ENCODE measurements around the gene CEP112. TPM values are rescaled to one million over a fixed set of nuclear protein-coding genes. Genes with fewer than 3 reads are reported as not detected.

Gene CEP112
- total RNA-seq, 1 donor from 2014 or later, result 26.3 TPM

DNA sequence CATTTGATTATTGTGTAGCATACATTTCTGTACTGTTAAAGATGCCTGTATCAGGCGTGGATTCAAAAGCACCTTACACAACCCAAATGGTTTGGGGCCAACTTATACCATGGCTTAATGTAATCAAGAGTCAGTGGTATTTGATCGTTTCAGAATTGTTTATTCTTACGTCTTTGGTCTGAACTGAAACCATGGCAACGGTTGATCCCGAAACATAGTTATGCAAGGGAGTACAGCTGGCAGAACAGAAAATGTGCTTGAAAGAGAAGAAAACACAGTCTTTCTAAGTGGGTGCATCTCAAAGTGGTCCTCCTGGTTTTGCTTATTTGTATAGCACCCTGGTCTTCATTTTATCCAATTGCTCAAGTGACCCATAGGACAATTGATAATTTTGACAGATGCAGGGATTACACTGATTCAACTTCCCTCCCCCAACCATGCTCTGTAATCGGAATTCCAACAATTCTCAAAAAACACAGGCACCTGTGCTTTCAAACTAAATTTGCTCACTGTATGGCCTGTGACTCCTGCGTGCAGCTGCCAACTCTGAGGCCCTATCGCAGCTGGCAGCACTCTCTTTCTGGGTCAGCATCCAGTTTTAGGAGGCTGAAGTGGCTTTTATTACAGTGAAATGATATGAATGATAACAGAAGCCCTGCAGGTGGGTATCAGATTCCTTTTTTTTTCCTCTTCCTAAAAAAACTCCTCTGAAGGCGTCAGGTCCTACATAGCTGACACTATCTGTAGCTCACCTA is 553.5 kb downstream of the CEP112 start:
- DNase-seq (ENCODE audit: low spot score), result no peak
- no peaks in the 10 kb centered on the region for H3K9me3 Mint-ChIP-seq (ENCODE audit: unreplicated experiment)
- H3K36me3 Mint-ChIP-seq (ENCODE audit: low read depth, unreplicated experiment), result peaks cover 12% of the 10 kb centered on the region
- no peak overlapping the region for H3K27ac Mint-ChIP-seq (ENCODE audit: unreplicated experiment)
- no peak overlapping the region for H3K4me3 Mint-ChIP-seq (ENCODE audit: unreplicated experiment)
- H3K4me1 Mint-ChIP-seq (ENCODE audit: unreplicated experiment), result peaks cover 4% of the 10 kb centered on the region
- H3K27me3 Mint-ChIP-seq (ENCODE audit: unreplicated experiment), result no peaks in the 10 kb centered on the region
- TF ChIP-seq, protein P1, sequence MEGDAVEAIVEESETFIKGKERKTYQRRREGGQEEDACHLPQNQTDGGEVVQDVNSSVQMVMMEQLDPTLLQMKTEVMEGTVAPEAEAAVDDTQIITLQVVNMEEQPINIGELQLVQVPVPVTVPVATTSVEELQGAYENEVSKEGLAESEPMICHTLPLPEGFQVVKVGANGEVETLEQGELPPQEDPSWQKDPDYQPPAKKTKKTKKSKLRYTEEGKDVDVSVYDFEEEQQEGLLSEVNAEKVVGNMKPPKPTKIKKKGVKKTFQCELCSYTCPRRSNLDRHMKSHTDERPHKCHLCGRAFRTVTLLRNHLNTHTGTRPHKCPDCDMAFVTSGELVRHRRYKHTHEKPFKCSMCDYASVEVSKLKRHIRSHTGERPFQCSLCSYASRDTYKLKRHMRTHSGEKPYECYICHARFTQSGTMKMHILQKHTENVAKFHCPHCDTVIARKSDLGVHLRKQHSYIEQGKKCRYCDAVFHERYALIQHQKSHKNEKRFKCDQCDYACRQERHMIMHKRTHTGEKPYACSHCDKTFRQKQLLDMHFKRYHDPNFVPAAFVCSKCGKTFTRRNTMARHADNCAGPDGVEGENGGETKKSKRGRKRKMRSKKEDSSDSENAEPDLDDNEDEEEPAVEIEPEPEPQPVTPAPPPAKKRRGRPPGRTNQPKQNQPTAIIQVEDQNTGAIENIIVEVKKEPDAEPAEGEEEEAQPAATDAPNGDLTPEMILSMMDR (IDR thresholded peaks at IDR 0.05; ENCODE audit: unreplicated experiment), result no peak

GRCh38 chr17:65637786-65638185 is 554.1 kb downstream of the CEP112 start:
- Mint-ChIP-seq H3K36me3 (ENCODE audit: low read depth, unreplicated experiment) (peaks cover 12% of the 10 kb centered on the region), H3K4me3 (ENCODE audit: unreplicated experiment) (no peak overlapping the region), H3K27me3 (ENCODE audit: unreplicated experiment) (no peaks in the 10 kb centered on the region), H3K9me3 (ENCODE audit: unreplicated experiment) (no peaks in the 10 kb centered on the region), H3K4me1 (ENCODE audit: unreplicated experiment) (peaks cover 10% of the 10 kb centered on the region), H3K27ac (ENCODE audit: unreplicated experiment) (no peak overlapping the region)
- DNase-seq (ENCODE audit: low spot score), result no peak
- TF ChIP-seq, protein P1 (IDR thresholded peaks at IDR 0.05; ENCODE audit: unreplicated experiment), result no peak

GRCh38 chr17:65634533-65634932 is 557.4 kb downstream of the CEP112 start:
- H3K4me1 Mint-ChIP-seq (ENCODE audit: unreplicated experiment), result peaks cover 10% of the 10 kb centered on the region

GRCh38 chr17:65633988-65634387 is 557.9 kb downstream of the CEP112 start:
- TF ChIP-seq, protein P1 (IDR thresholded peaks at IDR 0.05; ENCODE audit: unreplicated experiment), result no peak
- Mint-ChIP-seq H3K9me3 (ENCODE audit: unreplicated experiment) (no peaks in the 10 kb centered on the region), H3K27ac (ENCODE audit: unreplicated experiment) (no peak overlapping the region), H3K27me3 (ENCODE audit: unreplicated experiment) (no peaks in the 10 kb centered on the region), H3K36me3 (ENCODE audit: low read depth, unreplicated experiment) (peaks cover 3% of the 10 kb centered on the region), H3K4me3 (ENCODE audit: unreplicated experiment) (no peak overlapping the region), H3K4me1 (ENCODE audit: unreplicated experiment) (peaks cover 15% of the 10 kb centered on the region)
- no peak for DNase-seq (ENCODE audit: low spot score)

More at GRCh38 chr17:65634533-65634932, 557.4 kb downstream of the CEP112 start:
- DNase-seq (ENCODE audit: low spot score), result no peak
- Mint-ChIP-seq H3K4me3 (ENCODE audit: unreplicated experiment) (no peak overlapping the region), H3K27me3 (ENCODE audit: unreplicated experiment) (no peaks in the 10 kb centered on the region), H3K36me3 (ENCODE audit: low read depth, unreplicated experiment) (peaks cover 3% of the 10 kb centered on the region), H3K9me3 (ENCODE audit: unreplicated experiment) (no peaks in the 10 kb centered on the region), H3K27ac (ENCODE audit: unreplicated experiment) (no peak overlapping the region)
- TF ChIP-seq, protein P1 (IDR thresholded peaks at IDR 0.05; ENCODE audit: unreplicated experiment), result no peak

DNA sequence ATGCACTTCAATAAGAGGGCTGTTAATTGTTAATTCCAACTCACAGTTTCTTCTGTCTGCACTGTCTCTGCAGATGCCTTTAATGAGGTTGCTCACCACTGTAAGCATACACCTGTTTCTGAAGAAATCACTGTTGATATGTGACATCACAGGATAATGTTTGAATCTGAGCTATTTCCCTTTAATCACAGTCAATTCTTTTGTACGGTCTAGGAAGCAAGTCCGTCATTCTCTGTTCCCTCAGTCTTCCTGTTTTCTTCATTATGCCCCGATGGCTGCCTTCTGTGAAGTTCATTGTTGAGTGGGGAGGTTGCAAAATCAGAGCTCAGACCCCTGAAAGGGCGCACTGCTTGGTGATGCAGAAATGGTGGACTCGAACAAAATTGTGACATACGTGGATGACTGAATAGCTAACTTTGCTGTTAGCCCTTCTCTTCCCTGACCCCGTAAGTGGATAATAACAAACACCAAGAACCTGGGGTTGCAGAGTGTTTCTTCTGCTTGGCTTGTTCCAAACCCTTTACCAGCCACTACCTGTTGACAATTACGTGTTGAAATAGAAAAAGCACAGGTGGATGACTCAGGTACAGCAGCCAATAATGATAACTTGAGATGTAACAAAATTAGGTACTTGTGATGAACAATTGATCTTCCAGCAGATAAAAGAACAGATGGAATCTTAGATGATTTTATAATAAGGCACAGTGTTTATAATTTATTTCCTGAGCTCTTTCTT is 558.6 kb downstream of the CEP112 start:
- Mint-ChIP-seq H3K27me3 (ENCODE audit: unreplicated experiment) (no peaks in the 10 kb centered on the region), H3K9me3 (ENCODE audit: unreplicated experiment) (no peaks in the 10 kb centered on the region), H3K4me1 (ENCODE audit: unreplicated experiment) (peaks cover 21% of the 10 kb centered on the region), H3K36me3 (ENCODE audit: low read depth, unreplicated experiment) (peaks cover 3% of the 10 kb centered on the region), H3K27ac (ENCODE audit: unreplicated experiment) (no peak overlapping the region), H3K4me3 (ENCODE audit: unreplicated experiment) (no peak overlapping the region)
- no peak for DNase-seq (ENCODE audit: low spot score)
- TF ChIP-seq, protein P1 (IDR thresholded peaks at IDR 0.05; ENCODE audit: unreplicated experiment), result no peak
